NCI-H1048 (cell line): Measurements from ENCODE around the gene COX6B2.

ENCODE experiments used
- DNase-seq: peaks from one replicate; lab custom pipeline; 2025; lab: John Stamatoyannopoulos, UW

COX6B2 gene

DNA sequence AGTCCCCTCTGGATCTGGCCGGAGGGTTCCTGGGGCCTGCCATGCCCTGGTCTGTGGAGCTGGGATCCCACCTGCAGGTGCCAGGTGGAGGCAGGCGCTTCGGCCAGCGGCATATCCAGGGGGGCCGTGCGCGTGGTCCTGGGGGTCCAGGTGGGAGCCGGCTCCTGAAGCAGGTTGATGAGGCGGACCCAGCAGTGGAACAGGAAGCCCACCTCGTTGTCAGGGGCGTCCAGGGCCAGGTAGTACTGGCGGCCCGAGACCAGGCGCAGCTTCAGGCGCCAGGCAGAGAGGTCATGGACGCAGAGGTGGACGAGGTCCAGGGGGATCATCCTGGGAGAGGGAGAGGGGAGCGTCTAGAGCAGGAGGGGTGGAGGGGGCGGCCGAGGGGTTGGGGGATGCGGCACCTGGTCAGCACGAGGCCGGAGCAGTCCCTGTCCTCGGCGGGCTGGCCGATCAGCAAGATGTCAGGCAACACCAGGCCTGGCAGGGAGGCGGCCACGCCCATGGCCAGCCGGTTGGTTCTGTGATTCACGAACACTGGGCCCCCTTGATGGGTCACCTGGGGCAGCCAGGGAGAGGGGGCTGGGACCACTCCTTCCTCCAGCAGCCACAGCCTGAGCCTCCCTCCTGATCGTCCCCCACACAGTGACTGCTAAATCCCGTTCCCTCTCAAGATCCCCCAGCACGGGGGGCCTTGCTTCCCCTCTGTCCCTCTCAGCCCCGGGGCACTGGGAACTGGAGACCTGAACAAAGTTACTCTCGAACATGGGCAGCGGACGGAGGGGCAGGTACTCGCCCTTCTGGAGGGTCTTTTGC, 7.9 kb upstream of the COX6B2 start:
- DNase-seq: no peak

- DNase-seq: no peak
Observed at GRCh38 chr19:55360902-55361301, 6.4 kb upstream of the COX6B2 start.

DNA sequence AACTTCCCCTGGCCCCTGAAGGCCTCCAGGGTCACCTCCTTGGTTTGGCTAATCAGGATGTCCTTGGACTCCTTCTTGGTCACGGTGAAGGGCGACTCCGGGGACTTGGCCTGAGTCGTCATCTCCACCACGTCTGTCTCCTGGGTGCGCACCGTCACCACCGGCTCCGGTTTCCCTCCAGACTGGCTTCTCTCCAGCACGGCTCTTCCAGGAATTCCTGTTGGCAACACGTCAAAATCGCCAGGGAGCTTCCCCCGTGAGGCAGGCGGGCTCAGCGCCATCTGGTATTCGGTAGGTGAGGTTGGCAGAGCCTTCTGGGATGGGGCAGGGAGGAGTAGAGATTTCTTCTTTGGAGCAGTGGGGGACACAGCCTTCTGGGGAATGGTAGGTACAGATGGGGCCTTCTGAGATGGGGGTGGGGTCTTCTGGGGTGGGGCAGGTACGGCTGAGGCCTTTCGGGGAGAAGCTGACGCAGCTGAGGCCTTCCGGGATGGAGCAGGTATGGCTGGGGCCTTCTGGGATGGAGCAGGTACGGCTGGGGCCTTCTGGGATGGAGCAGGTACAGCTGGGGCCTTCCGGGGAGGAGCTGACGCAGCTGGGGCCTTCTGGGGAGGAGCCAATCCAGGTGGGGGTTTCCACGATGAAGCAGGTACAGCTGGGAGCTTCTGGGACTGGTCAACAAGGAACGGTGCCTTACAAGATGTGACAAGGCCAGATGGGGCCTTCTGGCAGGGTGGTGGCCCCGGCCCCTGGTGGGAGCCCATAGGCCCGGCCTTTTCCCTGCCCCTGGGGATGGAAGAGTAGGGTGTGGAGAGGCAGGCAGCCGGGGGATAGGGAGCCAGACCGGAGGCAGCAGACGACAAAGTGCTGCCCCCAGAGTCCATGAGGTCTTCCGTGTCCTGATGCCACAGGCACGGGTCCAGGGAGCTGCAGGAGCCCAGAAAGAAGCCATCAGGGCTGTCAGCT, 4.7 kb upstream of the COX6B2 start:
- no peak for DNase-seq

DNA sequence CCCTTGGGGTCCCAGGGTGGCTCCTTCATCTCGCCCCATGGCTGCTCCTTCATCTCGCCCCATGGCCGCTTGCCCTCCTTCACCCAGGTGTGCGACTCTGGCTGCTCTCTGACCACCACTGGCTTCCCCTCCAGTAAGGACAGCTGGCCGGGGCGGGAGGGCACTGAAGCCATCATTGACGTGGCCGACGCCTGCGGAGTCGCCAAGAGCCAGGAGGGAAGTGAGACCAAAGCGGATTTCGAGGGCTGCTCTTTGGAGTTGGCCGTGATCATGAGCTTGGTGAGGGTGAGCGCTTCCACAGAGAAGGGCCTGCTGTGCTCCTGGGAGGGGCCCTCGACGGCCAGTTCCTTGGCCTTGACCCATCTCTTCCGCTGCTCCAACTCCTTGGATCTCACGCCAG, 4.0 kb upstream of the COX6B2 start:
- DNase-seq: no peak

DNA sequence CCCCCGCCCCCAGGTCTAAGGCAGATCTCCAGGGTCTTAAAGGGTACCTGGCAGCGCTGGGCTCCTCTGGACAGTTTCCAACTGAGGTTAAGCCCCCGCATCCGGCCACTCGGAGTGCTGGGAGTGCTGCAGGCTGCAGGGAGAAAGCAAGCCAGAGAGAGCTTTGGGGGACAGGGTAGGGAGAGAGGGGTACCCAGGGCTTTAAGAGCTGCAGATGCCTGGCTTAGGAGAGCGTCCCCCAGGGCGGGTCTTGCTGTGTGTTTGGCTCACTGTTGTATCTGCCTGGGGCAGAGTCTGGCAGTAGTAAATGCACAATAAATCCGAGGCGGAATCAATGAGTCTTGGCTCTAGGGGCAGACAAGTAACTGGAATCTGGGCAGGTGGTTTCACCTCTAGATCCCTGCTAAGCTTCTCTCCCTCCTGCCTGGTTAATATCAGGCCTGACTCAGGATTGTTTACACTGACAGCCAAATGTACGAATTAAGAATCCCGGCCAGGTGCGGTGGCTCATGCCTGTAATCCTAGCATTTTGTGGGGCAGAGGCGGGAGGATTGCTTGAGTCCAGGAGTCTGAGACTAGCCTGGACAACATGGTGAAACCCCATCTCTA, 798 bp upstream of the COX6B2 start:
- DNase-seq: no peak

DNA sequence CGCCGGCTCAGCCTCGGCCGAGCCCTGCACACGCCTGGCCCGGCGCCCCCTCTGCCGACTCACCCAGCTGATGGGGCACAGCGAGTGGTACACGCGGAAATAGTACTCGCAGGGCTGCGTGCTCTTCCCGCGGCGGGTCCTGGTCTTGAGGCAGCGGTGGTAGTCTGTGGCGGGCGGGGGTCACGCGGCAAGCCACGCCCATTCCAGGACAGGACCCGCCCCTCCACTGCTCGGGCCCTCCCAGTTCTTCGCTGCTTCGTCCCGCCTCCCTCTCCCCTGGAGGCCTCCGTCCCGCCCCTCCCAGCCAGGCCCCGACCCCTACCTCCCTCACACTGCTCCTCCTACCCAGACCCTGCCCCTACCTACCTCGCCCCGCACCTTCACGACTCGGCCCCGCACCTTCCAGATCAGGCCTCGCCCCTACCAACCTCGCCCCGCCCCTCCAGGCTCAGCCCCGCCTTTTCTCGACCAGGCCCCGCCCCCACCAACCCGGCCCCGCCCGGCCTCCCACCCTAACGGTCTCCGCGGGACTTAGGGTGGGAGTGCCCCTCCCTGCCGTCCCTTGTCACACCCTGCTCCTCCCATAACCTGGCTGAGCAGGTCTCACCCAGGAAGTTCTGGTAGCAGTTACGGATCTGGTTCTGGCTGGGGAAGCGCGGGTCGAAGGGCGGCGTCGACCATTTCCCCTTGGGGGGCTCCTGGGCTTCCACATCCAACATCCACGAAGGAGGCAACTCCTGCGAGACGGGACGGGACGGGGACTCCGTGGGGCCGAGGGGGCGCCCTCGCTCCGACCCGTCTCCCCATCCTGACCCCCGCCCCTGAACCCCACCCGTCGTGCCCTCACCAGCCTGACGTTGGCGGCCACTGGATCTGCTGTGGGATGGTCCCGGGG, 469 bp downstream of the COX6B2 start:
- DNase-seq: no peak

DNA sequence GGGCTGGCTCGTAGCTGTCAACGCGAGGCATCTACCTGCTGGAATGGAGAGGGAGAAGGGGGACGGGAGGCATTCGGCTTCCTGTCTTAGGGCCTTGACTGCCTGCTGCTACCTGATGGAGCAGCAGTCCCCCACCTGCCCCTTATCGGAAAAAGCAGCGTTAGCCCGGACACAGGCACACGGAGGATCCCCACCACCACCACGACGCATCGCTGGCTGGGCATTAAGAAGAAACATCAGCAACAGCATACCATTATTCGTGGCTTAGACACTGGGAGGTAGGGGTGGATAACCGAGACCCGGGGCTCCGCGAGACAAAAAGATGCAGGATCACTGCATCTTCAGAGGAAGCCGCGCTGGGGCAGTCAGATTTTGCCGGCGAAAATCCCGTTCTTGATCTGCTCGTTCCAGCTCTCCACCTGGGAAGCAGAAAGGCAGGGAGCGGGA, 1.1 kb downstream of the COX6B2 start:
- no peak for DNase-seq

DNA sequence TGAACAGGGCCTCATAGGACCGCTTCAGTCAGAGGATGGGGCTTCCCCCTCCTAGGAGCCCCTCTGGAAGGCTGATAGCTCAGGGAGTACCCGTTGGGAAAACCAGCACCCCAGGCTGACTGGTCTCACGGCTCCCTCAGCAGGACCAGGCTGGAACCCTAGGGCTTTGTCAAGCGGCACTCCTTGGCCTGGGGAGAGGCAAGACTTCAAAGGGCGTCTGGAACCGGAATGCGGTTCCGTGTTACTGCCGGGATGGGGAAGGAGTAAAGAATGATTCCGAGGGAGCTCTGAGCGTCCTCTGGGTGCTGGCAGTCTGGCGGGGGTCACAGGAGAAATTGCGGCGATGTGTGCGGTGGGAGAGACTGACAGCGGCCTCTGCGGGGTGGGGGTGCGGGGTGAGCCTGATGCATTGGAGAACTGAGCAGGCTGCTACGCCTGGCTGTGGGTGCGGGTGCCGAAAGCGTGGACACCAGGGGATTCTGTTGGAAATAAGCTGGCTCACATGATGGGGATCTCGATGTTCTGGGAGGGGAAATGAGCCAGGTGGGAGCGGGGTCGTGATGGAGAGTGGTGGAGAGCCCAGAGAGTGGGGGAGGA, 1.9 kb downstream of the COX6B2 start:
- DNase-seq: no peak

- no peak for DNase-seq
Observed at GRCh38 chr19:55352040-55352439, 2.5 kb downstream of the COX6B2 start.

GRCh38 chr19:55350620-55351315, 3.8 kb downstream of the COX6B2 start:
- no peak for DNase-seq

DNA sequence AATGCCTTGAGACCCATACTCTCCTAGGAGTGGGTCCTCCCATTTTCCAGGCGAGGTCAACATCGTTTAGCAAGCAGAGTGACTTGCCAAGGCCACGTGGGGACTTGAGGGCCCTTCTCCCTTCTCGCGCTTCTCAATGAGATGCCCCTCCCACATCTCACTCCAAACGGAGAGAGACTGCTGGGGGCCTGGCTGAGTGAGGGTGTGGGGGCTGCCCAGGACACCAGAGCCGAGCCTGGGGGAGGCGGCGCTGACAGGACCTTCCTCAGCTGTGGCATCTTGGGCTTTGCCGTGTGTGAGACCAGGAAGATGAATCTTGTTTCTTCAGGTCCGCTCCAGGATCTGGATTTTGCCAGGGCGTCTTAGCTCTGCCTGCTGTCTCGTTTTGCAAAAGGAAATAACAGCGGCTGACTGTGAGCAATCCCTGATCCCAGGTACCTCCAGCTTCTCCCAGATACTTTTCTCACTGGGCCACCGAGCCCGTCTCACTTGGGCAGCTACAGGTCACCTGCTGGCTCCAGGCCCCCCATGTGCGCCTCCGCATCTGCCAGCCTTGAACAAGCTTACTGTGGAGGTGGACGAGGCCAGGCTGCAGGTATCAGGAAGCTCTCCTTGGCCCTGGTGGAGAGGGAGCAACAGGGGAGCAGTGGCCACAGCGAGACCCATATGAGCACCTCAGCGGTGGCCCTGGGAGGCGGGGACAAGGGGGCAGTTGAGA, 6.0 kb downstream of the COX6B2 start:
- no peak for DNase-seq

GRCh38 chr19:55347442-55348009, 7.0 kb downstream of the COX6B2 start:
- DNase-seq: no peak

DNA sequence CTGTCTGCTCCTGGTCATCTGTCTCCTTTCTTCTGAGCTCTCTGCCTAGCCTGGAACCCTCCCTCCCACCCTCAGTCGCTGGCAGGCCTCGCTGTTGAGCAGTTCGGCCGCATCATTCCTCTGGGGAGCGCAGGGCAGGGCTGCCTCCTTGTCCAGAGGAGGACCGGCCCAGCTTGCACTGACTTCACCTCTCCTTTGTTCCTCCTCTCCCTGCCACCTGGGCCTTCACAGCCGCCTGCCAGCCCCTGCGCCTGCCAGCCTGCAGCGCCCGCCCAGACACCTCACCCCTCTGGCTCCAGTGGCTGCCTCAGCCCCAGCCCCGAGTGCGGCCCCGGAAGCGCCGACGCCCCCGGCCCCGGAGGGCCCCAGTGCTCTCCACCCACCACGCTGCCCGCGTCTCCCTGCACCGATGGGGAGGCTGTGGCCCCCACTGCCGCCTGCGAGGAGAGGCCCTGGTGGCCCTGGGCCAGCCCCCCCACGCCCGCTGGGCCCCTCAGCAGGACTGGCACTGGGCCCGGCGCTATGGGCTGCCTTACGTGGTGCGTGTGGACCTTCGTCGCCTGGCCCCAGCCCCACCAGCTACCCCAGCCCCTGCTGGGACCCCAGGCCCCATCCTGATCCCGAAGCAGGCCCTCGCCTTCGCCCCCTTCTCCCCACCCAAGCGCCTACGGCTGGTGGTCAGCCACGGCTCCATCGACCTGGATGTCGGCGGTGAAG, 7.6 kb downstream of the COX6B2 start:
- no peak for DNase-seq

DNA sequence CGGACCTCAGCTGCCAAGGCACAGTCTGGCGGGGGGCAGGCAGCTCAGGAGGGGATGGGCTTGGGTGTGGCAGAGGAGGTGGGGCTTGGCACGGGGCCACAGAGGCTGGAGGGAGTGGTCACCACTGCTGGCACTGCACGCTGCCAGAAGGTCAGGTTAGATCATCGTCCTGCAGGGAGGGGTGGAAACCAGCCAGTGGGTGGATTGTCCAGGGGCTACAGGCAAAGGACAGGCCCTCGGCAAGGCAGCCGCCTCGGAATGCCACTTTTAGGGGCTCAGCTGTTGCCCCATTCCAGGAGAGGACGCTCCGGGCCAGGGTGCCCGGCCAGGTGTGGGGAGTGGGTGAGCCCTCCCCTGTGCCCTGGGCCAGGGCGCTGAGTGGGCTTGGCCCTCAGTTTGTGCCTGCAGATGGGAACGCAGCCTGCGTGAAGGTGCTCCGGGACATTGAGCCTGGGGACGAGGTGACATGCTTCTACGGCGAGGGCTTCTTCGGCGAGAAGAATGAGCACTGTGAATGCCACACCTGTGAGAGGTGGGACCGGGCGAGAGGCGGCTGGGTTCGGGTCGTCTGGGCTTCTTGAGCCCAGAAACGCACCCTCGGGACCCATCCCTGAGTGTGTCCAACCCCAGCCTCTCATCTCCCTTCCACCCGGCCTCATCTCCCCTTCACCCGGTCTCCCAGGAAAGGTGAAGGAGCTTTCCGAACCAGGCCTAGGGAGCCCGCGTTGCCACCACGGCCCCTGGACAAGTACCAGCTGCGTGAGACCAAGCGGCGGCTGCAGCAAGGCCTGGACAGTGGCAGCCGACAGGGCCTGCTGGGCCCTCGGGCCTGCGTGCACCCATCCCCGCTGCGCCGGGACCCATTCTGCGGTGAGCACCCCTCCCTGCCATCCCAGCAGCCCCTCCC, 8.4 kb downstream of the COX6B2 start:
- no peak for DNase-seq

- no peak for DNase-seq
Observed at GRCh38 chr19:55345101-55345817, 9.3 kb downstream of the COX6B2 start.

DNA sequence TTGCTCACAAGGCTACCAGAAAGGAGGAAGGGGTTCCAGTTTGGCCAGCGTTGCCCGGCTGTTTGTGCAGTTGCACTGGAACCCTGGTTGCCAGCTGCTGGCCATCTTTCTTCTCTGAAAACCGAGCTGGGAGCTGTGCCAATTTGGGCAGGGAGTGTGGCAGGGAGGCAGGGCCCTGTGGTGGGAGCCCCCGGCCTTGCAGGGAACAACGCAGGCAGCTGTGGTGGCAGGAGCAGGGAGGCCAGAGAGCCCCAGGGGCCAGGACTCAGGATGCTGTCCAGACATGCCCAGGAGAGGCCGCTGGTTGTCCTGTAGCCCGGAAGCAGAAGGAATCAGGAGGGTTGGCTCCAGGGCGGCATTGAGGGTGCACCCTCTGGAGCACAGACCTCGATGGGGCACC, 10.1 kb downstream of the COX6B2 start:
- no peak for DNase-seq
